ENCODE measurements around the gene MUC4. TPM values are rescaled to one million over a fixed set of nuclear protein-coding genes. Genes with fewer than 3 reads are reported as not detected.
"Not testable (repeated sequence)": the region's sequence is repeated elsewhere in the genome, so short reads cannot be mapped to it uniquely, and the experiment has no call there.

Gene MUC4
- total RNA-seq, 6 experiments from 2014 or later = not detected

DNA sequence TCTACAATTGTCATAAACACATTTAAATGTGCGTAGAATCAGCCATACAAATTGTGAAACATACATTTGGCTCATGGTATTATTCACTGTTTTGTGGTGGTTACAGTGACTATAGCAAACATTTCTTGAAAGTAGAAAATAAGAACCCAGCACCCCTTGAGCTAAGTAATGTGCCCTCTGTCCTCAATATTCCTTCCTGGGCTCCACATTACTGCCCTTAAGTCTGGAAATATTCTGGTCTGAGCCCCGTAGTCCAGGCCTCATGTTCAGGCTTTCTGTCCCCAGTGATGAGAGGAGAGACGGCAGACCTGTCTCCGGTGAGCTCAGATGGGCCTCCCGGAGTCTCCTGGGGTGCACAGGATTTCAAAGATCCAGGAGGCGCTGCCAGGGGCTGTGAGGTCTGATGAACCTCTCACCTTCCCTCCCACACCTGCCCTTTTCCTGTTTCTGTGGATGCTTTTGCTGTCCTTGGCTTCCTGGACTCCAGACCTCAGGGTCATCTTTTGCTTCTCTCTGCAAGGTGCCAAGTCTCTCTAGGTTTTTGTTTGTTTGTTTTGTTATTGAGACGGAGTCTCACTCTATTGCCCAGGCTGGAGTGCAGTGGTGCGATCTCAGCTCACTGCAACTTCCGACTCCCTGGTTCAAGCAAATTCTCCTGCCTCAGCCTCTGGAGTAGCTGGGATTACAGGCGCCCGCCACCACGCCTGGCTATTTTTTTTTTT, 99.8 kb downstream of the MUC4 start:
- no peak for TF ChIP-seq CTCF (IDR thresholded peaks at IDR 0.05)
- Mint-ChIP-seq H3K36me3 (ENCODE audit: low read depth) (no peaks in the 10 kb centered on the region), H3K27ac (no peak overlapping the region), H3K4me3 (no peak overlapping the region), H3K9me3 (no peaks in the 10 kb centered on the region), H3K27me3 (ENCODE audit: insufficient read depth) (peaks cover 8% of the 10 kb centered on the region), H3K4me1 (ENCODE audit: low read depth) (peaks cover 9% of the 10 kb centered on the region)
- no peak for DNase-seq

- H3K27me3 Mint-ChIP-seq (ENCODE audit: insufficient read depth); H3K4me3 Mint-ChIP-seq; H3K36me3 Mint-ChIP-seq (ENCODE audit: low read depth); H3K9me3 Mint-ChIP-seq; H3K4me1 Mint-ChIP-seq (ENCODE audit: low read depth); H3K27ac Mint-ChIP-seq; DNase-seq: not testable (repeated sequence)
These were observed 100.5 kb downstream of the MUC4 start for GRCh38 chr3:195711091-195711812.

DNA sequence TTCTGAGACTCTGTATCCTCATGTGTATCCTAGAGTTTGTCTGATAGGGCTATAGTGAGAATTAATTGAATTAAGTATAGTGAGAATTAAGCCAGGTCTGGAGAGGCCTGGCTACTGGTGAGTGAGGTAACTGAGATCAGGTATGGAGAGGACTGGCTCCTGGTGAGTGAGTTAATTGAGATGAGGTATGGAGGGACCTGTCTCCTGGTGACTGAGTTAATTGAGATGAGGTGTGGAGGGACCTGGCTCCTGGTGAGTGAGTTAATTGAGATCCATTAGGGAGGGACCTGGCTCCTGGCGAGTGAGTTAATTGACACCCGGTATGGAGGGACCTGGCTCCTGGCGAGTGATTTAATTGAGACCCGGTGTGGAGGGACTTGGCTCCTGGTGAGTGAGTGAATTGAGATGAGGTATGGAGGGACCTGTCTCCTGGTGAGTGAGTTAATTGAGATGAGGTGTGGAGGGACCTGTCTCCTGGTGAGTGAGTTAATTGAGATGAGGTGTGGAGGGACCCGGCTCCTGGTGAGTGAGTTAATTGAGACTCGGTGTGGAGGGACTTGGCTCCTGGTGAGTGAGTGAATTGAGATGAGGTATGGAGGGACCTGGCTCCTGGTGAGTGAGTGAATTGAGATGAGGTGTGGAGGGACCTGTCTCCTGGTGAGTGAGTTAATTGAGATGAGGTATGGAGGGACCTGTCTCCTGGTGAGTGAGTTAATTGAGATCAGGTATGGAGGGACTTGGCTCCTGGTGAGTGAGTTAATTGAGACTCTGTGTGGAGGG, 101.4 kb downstream of the MUC4 start:
- not testable (repeated sequence) for H3K36me3 Mint-ChIP-seq (ENCODE audit: low read depth); H3K4me1 Mint-ChIP-seq (ENCODE audit: low read depth); H3K27ac Mint-ChIP-seq; DNase-seq; H3K4me3 Mint-ChIP-seq; H3K27me3 Mint-ChIP-seq (ENCODE audit: insufficient read depth); H3K9me3 Mint-ChIP-seq

DNA sequence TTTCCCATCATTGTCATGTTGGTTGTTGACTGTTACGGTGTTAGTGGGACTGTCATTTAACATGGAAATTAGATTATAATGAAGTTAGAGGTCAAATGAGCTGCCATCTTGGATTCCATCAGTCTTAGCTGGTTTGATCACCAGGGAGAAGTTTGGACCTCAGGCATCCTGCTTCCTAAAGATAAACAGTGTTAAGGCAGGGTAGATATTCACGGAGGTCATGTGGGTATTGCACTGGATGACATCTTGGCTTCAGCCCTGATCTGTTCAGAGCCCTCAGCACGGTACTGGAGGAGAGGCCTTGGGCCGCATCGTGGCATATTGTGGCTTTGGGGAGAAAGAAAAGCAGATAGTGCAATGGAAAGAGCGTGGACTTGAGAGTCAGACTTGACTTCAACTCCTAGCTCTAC, 102.0 kb downstream of the MUC4 start:
- TF ChIP-seq CTCF (IDR thresholded peaks at IDR 0.05) = no peak
- Mint-ChIP-seq H3K9me3 (no peaks in the 10 kb centered on the region), H3K36me3 (ENCODE audit: low read depth) (no peaks in the 10 kb centered on the region), H3K4me1 (ENCODE audit: low read depth) (peaks cover 9% of the 10 kb centered on the region), H3K27ac (no peak overlapping the region), H3K4me3 (no peak overlapping the region), H3K27me3 (ENCODE audit: insufficient read depth) (peaks cover 4% of the 10 kb centered on the region)
- DNase-seq = no peak

GRCh38 chr3:195708626-195709481, 102.9 kb downstream of the MUC4 start:
- Mint-ChIP-seq H3K9me3 (no peaks in the 10 kb centered on the region), H3K4me3 (no peak overlapping the region; the same call in 1 of the 2 replicates), H3K27ac (no peak overlapping the region), H3K4me1 (ENCODE audit: low read depth) (peaks cover 9% of the 10 kb centered on the region), H3K36me3 (ENCODE audit: low read depth) (no peaks in the 10 kb centered on the region), H3K27me3 (ENCODE audit: insufficient read depth) (peaks cover 4% of the 10 kb centered on the region)
- no peak for DNase-seq
- TF ChIP-seq CTCF (IDR thresholded peaks at IDR 0.05) = no peak

- DNase-seq = no peak
- H3K9me3 Mint-ChIP-seq = no peaks in the 10 kb centered on the region
- H3K27me3 Mint-ChIP-seq (ENCODE audit: insufficient read depth) = peaks cover 4% of the 10 kb centered on the region
- no peak overlapping the region for H3K27ac Mint-ChIP-seq
- TF ChIP-seq CTCF (IDR thresholded peaks at IDR 0.05) = no peak
- H3K4me1 Mint-ChIP-seq (ENCODE audit: low read depth) = peaks cover 9% of the 10 kb centered on the region
- no peaks in the 10 kb centered on the region for H3K36me3 Mint-ChIP-seq (ENCODE audit: low read depth)
- H3K4me3 Mint-ChIP-seq = no peak overlapping the region
These were observed 103.7 kb downstream of the MUC4 start for GRCh38 chr3:195708061-195708460.
